Stimulated activated CD8-positive, alpha-beta memory T cell treated with anti-CD3 and anti-CD28 coated beads, Interleukin-7, amount 100 ng/mL, for 48 hours (primary cell): ENCODE data around the gene XPO6.

Experiments used
- DNase-seq, 2 donors: peaks; one replicate each; pipeline ENCODE4 v3.0.0-alpha.2; 2020; ENCODE audit warnings: low read depth in 1 of 2; ENCODE audit errors: extremely low read depth in 1 of 2

XPO6 gene

DNA sequence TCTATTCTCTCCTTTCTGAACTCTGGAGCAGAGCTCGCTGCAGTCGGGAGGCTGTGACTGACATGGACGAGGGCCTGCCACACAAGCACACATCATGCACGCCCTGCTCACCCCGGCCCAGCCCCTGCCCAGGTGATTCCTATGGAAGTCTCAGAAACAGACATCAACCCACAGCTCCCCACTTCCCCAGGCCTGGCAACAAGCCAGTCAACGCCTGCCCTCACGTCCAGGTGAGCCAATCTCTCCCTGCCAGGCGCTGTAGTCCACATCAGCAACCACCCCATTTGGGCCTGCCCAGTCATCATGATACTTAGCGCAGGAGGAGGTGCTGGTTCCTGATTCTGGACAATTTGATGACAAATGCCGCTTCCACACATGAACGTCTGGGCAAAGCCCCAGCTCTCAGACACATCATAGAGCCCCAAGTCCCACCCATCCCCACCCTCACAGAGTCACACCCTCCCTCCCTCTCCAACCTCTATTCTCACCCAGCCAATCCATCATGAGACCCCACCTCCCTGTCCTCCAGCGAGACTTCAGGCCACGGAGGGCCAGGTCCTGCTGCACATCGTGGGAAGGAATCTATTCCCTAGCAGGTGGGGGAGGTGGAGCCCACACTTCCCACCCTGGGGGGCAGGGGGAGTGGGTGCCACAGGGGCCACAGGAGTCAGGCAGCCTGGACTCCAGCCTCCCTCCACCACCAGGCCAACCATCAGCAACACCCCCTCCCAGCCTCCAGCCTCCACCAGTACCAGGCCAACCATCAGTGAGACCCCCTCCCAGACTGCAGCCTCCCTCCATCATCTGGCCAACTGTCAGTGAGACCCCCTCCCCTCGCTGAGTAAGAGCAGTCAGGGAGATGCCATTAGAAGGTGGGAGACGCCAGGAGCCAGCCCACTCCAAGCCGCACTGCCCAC is 114.5 kb downstream of the XPO6 start:
- no peak for DNase-seq

DNA sequence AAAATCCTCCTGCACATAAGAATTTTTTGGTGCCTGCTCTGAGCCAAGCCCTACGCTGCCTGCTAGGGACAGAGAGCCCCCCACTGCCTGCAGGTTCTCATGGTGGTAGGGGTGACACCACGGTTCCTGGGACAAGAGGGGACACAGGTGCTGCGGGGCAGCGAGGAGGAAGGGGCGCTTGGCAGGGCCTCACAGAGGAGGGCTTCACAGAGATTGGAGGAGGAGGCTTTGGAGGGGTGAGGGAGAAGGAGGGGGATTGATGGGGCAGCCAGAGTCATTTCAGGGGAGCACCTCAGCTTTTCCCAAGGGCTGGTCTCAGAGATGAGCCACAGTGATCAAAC is 118.4 kb downstream of the XPO6 start:
- no peak for DNase-seq

DNA sequence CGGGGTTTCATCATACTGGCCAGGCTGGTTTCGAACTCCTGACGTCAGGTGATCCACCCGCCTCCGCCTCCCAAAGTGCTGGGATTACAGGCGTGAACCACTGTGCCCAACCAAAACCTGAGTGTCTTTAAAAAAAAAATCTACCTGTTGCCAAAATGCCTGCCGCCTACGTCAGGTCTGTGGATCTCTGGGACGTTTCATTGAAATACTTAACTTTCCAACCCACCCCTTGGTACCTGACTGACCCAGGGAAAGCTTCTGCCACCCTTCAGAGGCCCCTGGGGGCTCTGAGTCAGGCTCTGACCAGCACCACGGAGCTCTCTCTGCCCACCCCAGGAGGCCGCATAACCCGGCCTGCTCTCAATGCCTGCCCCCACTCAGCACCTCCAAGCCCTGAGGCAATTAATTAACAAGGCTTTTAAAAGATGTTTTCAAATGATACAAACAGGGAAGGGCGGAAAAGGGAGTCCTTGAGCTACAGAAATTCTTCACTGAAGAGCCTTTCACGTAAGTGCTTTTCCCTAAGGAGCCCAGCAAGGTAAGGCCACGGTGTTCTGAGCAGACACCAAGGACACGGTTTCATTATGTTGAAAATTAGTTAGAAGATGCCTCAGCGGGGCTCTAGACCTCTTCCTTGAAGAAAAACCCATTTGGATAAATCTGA is 118.9 kb downstream of the XPO6 start:
- no peak for DNase-seq

DNA sequence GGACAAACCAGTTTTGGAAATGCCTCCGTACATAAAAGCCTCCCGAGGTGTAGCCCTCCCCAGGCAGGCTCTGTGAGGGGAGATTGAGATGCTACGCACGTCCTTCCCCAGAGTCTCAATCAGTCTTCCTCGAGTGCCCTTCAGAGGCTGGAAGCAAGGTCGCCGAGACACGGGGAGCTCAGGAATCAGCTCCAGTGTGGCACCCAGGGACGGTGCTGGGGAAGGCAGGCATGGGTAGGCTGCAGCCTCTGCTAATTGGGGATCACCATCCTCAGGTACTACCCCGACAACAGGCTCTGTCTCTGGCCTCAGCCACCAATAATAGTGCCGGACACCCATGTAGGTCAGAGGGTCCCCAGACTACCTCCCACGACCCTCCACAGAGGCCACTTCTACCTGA is 120.1 kb downstream of the XPO6 start:
- DNase-seq, result no peak

DNA sequence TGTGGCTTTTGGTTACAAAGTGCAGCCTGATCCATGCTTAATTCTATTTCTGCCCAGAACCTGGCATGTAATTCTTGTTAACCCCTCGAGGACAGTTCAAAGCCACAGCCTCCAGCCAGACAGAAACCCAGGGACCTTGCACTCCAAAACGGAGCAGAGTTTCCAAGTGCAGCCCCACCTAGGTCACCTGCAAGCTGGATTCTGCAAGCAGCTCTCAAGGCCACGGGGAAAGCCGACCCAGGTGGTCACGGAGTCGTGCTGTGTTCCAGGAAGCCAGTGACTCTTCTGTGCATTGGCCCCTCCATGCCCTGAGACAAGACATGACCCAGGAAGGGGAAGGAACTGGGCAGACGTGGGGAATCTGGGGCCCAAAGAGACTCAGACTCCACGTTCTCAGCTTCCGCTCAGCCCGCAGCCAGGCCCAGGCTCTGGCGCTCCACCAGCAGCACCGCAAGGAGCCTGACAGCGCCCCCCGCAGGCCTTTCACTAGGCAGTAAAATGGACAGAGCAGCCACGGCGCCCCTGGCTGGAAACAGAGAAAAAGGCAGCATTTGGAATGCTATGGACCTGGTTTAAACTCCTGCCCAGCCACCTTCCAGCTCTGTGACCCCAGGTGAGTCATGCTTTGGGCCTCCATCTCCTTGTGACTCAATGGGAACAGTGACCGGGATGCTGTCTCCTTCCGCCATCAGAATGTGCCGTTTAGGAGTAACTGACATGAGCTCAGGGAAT is 121.0 kb downstream of the XPO6 start:
- no peak for DNase-seq

DNA sequence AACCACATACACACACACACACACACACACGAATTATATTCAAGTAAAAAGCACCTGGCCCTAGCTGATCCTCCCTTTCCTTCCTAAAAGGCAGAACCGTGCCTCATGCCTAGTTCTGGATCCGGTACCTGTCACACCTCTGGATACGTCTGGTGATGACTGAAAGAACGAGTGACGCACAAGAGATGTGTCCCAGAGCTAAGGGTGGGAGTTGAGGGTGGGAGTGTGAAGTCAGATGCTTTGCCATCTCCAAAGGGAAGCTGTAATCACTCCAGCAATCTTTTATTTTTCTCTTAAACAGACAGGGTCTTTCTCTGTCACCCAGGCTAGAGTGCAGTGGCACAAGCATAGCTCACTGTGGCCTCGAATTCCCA is 121.8 kb downstream of the XPO6 start:
- DNase-seq, result no peak

DNA sequence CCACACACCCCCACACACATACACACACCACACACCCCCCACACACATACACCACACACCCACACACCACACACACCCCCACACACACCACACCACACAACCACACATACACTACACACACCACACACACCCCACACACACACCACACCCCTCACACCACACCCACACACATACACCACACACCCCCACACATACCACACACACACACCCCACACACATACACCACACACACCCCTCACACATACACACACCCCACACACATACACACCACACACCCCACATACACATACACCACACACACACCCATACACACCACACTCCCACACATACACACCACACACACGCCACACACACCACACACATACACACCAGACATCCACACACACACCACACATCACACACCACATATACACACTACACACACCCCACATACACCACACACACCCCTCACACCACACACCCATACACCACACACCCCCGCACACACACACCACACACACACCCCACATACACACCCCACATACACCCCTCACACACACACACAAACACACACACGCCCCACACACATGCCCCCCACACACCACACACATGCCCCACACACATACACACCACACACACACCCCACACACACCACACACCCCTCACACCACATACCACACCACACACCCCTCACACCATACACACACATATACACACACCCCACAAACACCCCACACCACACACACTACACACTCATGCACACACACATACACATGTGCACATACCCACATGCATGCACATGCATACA is 122.4 kb downstream of the XPO6 start:
- no peak for DNase-seq

DNA sequence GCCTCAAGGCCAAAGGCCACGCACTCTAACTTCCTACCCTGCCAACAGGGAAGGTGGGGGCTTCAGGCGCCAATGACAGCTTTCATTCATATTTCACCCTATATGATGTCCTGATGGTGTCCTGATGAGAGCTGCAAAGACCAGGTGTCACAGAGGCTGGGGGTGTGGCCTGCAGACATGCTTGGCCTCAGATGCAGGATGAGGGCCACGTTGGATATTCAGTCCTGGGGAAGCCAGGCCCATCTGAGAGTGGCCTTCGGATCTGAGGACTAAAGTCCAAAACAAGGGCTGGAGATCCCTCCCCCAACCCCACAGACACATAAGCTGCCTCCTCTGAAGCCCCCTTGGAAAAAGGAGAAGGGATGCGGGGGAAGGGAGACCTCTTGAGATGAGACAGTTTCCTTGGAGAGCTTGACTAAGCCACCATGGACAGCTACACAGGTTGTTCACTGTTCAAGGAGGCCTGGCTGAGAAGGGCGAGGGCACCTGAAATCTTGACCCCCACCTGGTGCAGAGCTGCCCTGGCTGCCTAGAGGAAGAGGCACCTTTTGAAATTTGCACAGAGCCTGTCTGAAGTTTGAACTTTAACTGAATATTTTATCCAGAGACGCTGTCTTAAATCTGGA is 124.0 kb downstream of the XPO6 start:
- no peak for DNase-seq

DNA sequence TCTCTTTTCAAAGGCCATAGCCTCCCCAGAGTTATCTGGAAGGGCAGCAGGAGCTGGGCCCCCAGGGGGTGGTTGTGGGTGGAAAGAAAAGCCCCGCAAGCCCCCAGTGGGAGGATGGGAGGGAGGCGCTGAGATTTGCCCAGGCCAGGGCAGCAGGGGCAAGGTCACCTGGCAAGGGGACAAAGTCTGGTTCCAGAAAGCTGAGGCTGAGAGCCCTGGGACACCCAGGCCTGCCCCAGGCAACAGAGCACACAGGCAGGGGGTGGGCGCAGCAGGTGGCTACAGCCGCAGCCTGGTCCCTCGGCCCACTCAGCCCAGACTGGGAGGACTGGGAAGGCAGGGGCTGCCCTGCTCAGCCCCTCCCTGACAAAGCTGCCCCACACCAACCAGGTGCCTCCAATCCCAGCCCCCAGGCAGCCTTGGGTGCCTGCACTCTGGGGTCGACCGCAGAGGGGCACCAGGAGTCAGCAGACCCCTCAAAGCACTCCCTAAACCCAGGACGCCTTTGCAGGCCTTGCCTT is 124.6 kb downstream of the XPO6 start:
- DNase-seq, result no peak

DNA sequence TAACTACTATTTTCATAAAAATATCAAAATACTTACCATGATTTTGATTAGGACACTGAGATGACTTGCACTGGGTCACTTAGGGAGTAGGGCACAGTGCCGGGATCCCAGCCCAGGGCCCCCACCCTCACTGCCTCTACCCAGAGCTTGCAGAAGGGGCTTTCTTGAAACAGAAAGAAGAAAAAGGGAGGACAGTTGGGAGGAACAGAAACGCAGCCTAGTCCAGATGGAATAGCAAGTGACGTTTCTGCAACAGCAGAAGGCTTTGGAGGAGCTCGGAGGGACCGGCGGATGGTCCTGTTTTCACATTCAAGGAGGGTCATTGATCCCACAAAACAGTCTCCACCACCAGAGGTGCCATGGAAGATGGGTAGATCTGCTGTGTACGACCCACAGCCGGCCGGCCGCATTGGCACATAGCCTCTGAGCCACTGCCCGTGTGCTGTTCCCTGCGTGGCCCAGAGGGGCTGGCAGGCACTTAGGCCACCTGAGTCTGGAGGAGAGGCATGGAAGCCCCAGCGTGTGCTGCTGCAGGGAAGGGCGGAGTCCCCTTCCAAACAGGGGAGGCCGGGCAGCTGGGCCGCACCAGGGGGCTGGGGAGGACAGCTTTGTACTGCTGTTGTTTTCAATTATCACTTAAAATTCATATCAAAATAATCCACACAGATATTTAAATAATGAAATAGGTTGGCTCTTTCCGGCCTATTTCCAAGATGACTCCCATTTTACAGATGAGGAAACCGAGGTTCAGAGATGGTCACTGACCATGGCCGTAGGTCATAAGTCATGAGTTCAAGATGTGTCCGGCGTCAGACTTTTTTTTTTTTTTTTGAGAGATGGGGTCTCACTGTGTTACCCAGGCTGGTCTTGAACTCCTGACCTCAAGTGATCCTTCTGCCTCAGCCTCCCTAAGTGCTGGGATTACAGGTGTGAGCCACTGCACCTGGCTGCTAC is 125.3 kb downstream of the XPO6 start:
- no peak for DNase-seq

DNA sequence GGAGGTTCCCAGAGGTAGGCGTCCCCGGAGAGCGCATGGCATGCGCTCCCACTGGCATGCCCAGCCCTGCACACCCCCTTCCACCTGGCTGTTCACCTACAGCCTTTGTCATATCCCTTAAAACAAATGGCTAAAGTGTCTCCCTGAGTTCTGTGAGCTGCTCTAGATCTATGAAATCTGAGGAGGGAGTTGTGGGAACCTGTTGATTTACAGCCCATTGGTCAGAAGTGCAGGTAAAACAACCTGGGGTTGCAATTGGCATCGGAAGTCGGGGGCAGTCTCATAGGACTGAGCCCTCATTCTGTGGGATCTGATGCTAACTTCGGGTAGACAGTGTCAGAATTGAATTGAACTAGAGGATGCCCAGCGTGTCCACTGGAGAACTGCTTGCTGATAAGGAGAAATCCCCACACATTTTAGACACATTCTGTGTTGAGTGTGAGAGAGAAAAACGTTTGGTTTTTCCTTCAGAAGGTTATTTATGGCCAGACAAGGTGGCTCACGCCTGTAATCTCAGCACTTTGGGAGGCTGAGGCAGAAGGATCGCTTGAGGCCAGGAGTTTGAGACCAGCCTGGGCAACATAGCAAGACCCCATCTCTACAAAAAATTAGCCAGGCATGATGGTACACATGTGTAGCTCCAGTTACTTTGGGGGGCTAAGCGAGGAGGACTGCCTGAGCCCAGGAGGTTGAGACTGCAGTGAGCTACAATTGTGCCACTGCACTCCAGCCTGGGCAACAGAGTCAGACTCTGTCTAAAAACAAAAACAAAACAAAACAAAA is 126.2 kb downstream of the XPO6 start:
- no peak for DNase-seq

DNA sequence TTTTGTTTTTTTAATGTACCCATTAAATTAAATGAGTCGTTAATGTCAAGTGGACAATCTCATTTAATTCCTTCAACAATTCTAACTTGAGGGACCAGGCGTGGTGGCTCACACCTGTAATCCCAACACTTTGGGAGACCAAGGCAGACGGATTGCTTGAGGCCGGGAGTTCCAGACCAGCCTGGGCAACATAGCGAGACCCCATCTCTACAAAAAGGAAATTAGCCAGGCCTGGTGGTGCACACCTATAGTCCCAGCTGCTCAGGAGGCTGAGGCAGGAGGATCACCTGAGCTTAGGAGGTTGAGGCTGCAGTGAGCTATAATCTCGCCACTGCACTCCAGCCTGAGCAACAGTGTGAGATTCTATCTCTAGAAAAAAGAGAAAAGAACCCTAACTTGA is 127.6 kb downstream of the XPO6 start:
- no peak for DNase-seq

DNA sequence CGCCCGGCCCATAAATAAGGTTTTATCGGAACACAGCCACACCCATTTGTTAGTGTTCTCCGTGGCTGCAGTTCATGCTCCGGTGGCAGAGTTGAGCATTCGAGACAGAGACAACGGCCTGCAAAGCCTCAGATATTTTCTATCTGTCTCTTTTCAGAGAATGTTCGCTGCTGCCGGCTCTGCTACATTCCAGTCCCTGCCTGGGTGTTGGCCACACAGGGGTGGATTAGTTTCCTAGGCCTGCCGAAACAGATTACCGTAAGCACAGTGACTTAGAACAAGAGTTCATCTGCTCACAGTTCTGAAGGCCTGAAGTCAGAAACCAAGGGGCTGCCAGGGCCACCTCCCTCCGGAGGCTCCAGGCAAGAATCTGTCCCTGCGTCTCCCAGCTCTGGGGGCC is 129.1 kb downstream of the XPO6 start:
- no peak for DNase-seq

DNA sequence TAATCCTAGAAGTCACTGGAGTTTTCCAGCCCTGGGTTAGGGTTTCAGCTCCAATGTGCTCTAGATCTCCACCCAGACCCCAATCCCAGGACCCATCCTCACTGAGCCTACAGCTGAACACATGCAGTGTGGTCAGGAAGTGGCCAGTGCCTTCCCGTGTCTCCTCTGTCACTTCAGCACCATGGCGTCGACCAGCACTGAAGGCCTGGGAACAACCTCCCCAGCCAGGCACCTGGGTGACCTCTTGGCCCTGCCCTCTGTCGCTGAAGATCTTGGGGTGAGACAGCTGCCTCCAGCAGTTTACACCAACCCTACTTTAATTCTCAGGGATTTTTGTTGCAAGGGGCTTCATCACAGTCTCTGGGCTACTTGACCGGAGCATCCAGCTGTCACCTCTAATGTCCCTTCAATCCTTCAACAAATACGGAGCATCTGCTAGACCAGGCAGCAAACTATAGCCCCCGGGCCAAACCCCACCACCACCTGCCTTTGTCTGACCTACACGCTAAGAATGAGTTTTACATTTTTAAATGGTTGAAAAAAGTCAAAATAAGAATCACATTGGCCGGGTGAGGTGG is 130.3 kb downstream of the XPO6 start:
- no peak for DNase-seq

DNA sequence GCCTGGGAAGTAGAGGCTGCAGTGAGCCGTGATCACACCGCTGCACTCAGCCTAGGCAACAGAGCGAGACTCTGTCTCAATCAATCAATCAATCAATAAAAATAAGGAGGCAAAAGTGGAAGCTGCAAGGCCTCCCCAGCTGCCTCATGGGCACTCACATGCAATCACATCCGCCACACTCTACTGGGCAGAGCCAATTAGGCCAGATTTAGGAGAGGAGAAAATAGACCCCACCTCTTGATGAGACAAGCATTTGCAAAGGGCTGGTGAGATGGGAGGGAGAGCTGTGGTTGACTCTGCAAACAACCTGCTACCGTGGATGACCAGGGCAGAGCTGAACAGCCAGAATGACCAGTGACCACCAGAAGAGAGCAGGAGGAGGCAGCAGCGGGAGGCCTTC is 133.5 kb downstream of the XPO6 start:
- no peak for DNase-seq

DNA sequence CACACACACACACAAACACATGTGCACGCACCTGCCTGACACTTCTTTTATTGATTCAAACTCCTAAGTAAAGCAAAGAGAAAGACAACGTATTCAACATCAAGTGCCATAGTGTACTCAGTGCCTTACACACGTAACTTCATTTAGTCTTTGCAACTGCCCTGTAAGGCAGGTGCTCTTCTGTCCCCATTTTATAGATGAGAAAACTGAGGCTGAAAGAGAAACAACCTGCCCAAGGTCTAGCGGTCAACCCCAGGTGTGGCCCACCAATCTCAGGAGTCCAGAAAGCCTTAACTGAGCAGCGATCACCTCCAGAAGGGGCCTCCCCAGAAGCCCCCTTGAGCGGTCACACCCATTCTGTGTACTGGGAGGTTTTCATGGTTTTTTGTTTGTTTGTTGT is 137.9 kb downstream of the XPO6 start:
- no peak for DNase-seq

DNA sequence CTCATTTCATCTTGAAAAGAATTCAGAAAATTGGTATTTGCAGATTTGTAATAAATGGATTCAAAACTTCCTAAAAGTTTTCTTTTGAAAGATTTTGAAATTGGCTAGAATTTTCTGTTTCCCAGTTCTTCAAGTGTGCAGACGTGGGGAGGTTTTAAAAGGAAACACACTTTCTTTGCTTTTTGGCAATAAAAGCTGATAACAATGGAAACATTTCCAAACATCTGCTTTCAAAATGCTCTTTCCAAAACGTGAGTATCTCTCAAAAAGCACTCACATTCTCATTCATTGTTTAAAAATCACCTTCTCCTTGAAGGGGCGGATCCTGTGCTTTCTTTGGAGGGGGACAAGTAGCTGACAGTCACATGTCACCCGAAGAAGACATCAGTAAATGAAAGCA is 139.7 kb downstream of the XPO6 start:
- DNase-seq, result no peak
